Measurements from ENCODE around the gene KCNAB1. TPM values are rescaled to one million over a fixed set of nuclear protein-coding genes. Genes with fewer than 3 reads are reported as not detected.
"Not testable (repeated sequence)": the region's sequence is repeated elsewhere in the genome, so short reads cannot be mapped to it uniquely, and the experiment has no call there.

KCNAB1 gene
- total and polyA plus RNA-seq, 4 donors: 8.9 to 45.8 (median 17.8) TPM

- H3K27ac ChIP-seq (ENCODE audit: low read depth in 1 of 2, low read length in 2 of 2): no peak overlapping the region
- no peaks in the 10 kb centered on the region for H3K27me3 ChIP-seq (ENCODE audit: control insufficient read depth in 1 of 2, insufficient read depth in 2 of 2, low read length in 1 of 2)
- no peaks in the 10 kb centered on the region for H3K9me3 ChIP-seq (ENCODE audit: control insufficient read depth, low read length)
- no peak overlapping the region for H3K4me3 ChIP-seq (ENCODE audit: low read length in 2 of 2)
- WGBS, 2 donors: 85 to 92% methylated on average over 3 of the region's 3 CpGs
- H3K4me1 ChIP-seq (ENCODE audit: control insufficient read depth in 1 of 2, insufficient read depth in 2 of 2, low read length in 2 of 2): no peaks in the 10 kb centered on the region
- intact Hi-C loops (cut with DNase I): no loop called here
- no peaks in the 10 kb centered on the region for H3K36me3 ChIP-seq (ENCODE audit: control insufficient read depth in 1 of 2, insufficient read depth in 2 of 2, low read length in 1 of 2)
- ATAC-seq (ENCODE audit: low FRiP score) (no peak), DNase-seq (no peak)
Measured at GRCh38 chr3:156271508-156271907, 151.1 kb downstream of the KCNAB1 start.

- DNase-seq (no peak), ATAC-seq (ENCODE audit: low FRiP score) (no peak)
- Histone ChIP-seq H3K4me1 (ENCODE audit: control insufficient read depth in 1 of 2, insufficient read depth in 2 of 2, low read length in 2 of 2) (no peaks in the 10 kb centered on the region), H3K27ac (ENCODE audit: low read depth in 1 of 2, low read length in 2 of 2) (no peak overlapping the region), H3K36me3 (ENCODE audit: control insufficient read depth in 1 of 2, insufficient read depth in 2 of 2, low read length in 1 of 2) (no peaks in the 10 kb centered on the region), H3K27me3 (ENCODE audit: control insufficient read depth in 1 of 2, insufficient read depth in 2 of 2, low read length in 1 of 2) (no peaks in the 10 kb centered on the region), H3K9me3 (ENCODE audit: control insufficient read depth, low read length) (no peaks in the 10 kb centered on the region), H3K4me3 (ENCODE audit: low read length in 2 of 2) (no peak overlapping the region)
- 91 to 95% methylated on average over 7 of the region's 7 CpGs for WGBS, 2 donors
- intact Hi-C loops (cut with DNase I): no loop called here
Measured at GRCh38 chr3:156271995-156272719, 151.8 kb downstream of the KCNAB1 start.

GRCh38 chr3:156273111-156273694 lies 152.8 kb downstream of the KCNAB1 start:
- ATAC-seq (ENCODE audit: low FRiP score) (no peak), DNase-seq (no peak)
- Histone ChIP-seq H3K4me3 (ENCODE audit: low read length in 2 of 2) (no peak overlapping the region), H3K36me3 (ENCODE audit: control insufficient read depth in 1 of 2, insufficient read depth in 2 of 2, low read length in 1 of 2) (no peaks in the 10 kb centered on the region), H3K9me3 (ENCODE audit: control insufficient read depth, low read length) (no peaks in the 10 kb centered on the region), H3K27me3 (ENCODE audit: control insufficient read depth in 1 of 2, insufficient read depth in 2 of 2, low read length in 1 of 2) (no peaks in the 10 kb centered on the region), H3K27ac (ENCODE audit: low read depth in 1 of 2, low read length in 2 of 2) (no peak overlapping the region), H3K4me1 (ENCODE audit: control insufficient read depth in 1 of 2, insufficient read depth in 2 of 2, low read length in 2 of 2) (no peaks in the 10 kb centered on the region)
- intact Hi-C loops (cut with DNase I): no loop called here
- WGBS, 2 donors: 80 to 88% methylated on average over 6 of the region's 6 CpGs

- H3K27me3 ChIP-seq (ENCODE audit: control insufficient read depth in 1 of 2, insufficient read depth in 2 of 2, low read length in 1 of 2): no peaks in the 10 kb centered on the region
- no peak overlapping the region for H3K4me3 ChIP-seq (ENCODE audit: low read length in 2 of 2)
- ATAC-seq (ENCODE audit: low FRiP score) (no peak), DNase-seq (no peak)
- no peaks in the 10 kb centered on the region for H3K36me3 ChIP-seq (ENCODE audit: control insufficient read depth in 1 of 2, insufficient read depth in 2 of 2, low read length in 1 of 2)
- no peaks in the 10 kb centered on the region for H3K9me3 ChIP-seq (ENCODE audit: control insufficient read depth, low read length)
- 96 to 99% methylated on average over 2 of the region's 2 CpGs for WGBS, 2 donors
- no peaks in the 10 kb centered on the region for H3K4me1 ChIP-seq (ENCODE audit: control insufficient read depth in 1 of 2, insufficient read depth in 2 of 2, low read length in 2 of 2)
- H3K27ac ChIP-seq (ENCODE audit: low read depth in 1 of 2, low read length in 2 of 2): no peak overlapping the region
- intact Hi-C loops (cut with DNase I): no loop called here
Measured at GRCh38 chr3:156274791-156275190, 154.4 kb downstream of the KCNAB1 start.

GRCh38 chr3:156284637-156285036 lies 164.3 kb downstream of the KCNAB1 start:
- WGBS, 2 donors: 95 to 97% methylated on average over 24 of the region's 24 CpGs
- H3K36me3 ChIP-seq (ENCODE audit: control insufficient read depth in 1 of 2, insufficient read depth in 2 of 2, low read length in 1 of 2); intact Hi-C loops (cut with DNase I); H3K27ac ChIP-seq (ENCODE audit: low read depth in 1 of 2, low read length in 2 of 2); DNase-seq; ATAC-seq (ENCODE audit: low FRiP score); H3K4me3 ChIP-seq (ENCODE audit: low read length in 2 of 2); H3K27me3 ChIP-seq (ENCODE audit: control insufficient read depth in 1 of 2, insufficient read depth in 2 of 2, low read length in 1 of 2); H3K4me1 ChIP-seq (ENCODE audit: control insufficient read depth in 1 of 2, insufficient read depth in 2 of 2, low read length in 2 of 2); H3K9me3 ChIP-seq (ENCODE audit: control insufficient read depth, low read length): not testable (repeated sequence)

- Histone ChIP-seq H3K4me1 (ENCODE audit: control insufficient read depth in 1 of 2, insufficient read depth in 2 of 2, low read length in 2 of 2) (no peaks in the 10 kb centered on the region), H3K9me3 (ENCODE audit: control insufficient read depth, low read length) (no peaks in the 10 kb centered on the region), H3K27me3 (ENCODE audit: control insufficient read depth in 1 of 2, insufficient read depth in 2 of 2, low read length in 1 of 2) (no peaks in the 10 kb centered on the region), H3K4me3 (ENCODE audit: low read length in 2 of 2) (no peak overlapping the region), H3K36me3 (ENCODE audit: control insufficient read depth in 1 of 2, insufficient read depth in 2 of 2, low read length in 1 of 2) (no peaks in the 10 kb centered on the region), H3K27ac (ENCODE audit: low read depth in 1 of 2, low read length in 2 of 2) (no peak overlapping the region)
- DNase-seq (no peak), ATAC-seq (ENCODE audit: low FRiP score) (peak; percentile 11)
- intact Hi-C loops (cut with DNase I): no loop called here
- 89 to 96% methylated on average over 2 of the region's 2 CpGs for WGBS, 2 donors
Measured at GRCh38 chr3:156285626-156286025, 165.2 kb downstream of the KCNAB1 start.

- DNase-seq (no peak), ATAC-seq (ENCODE audit: low FRiP score) (peak; percentile 13)
- Histone ChIP-seq H3K27ac (ENCODE audit: low read depth in 1 of 2, low read length in 2 of 2) (no peak overlapping the region), H3K27me3 (ENCODE audit: control insufficient read depth in 1 of 2, insufficient read depth in 2 of 2, low read length in 1 of 2) (no peaks in the 10 kb centered on the region), H3K4me3 (ENCODE audit: low read length in 2 of 2) (peak overlapping the region; percentile 19 to 45), H3K36me3 (ENCODE audit: control insufficient read depth in 1 of 2, insufficient read depth in 2 of 2, low read length in 1 of 2) (no peaks in the 10 kb centered on the region), H3K9me3 (ENCODE audit: control insufficient read depth, low read length) (no peaks in the 10 kb centered on the region), H3K4me1 (ENCODE audit: control insufficient read depth in 1 of 2, insufficient read depth in 2 of 2, low read length in 2 of 2) (no peaks in the 10 kb centered on the region)
- 1 to 4% methylated on average over 11 of the region's 11 CpGs for WGBS, 2 donors
- intact Hi-C loops (cut with DNase I): loop anchor here in 1 of 2 donors (5.0 kb wide), 1 partner anchor 166 kb away; no protein-coding TSS in a partner anchor
Measured at GRCh38 chr3:156290924-156291271, 170.5 kb downstream of the KCNAB1 start.

- no peak overlapping the region for H3K27ac ChIP-seq (ENCODE audit: low read depth in 1 of 2, low read length in 2 of 2)
- peak overlapping the region; percentile 19 to 45 for H3K4me3 ChIP-seq (ENCODE audit: low read length in 2 of 2)
- H3K4me1 ChIP-seq (ENCODE audit: control insufficient read depth in 1 of 2, insufficient read depth in 2 of 2, low read length in 2 of 2): no peaks in the 10 kb centered on the region
- WGBS, 2 donors: 2 to 4% methylated on average over 51 of the region's 51 CpGs
- no peaks in the 10 kb centered on the region for H3K9me3 ChIP-seq (ENCODE audit: control insufficient read depth, low read length)
- intact Hi-C loops (cut with DNase I): loop anchor here in 1 of 2 donors (5.0 kb wide), 1 partner anchor 166 kb away; no protein-coding TSS in a partner anchor
- ATAC-seq (ENCODE audit: low FRiP score) (peak; percentile 53), DNase-seq (peak; percentile 57 to 77)
- no peaks in the 10 kb centered on the region for H3K36me3 ChIP-seq (ENCODE audit: control insufficient read depth in 1 of 2, insufficient read depth in 2 of 2, low read length in 1 of 2)
- H3K27me3 ChIP-seq (ENCODE audit: control insufficient read depth in 1 of 2, insufficient read depth in 2 of 2, low read length in 1 of 2): no peaks in the 10 kb centered on the region
Measured at GRCh38 chr3:156291272-156292123, 171.1 kb downstream of the KCNAB1 start.

Data from aorta (tissue), 5 donors.